H9 (cell line): ENCODE results near the gene ARR3. TPM values are rescaled to one million over a fixed set of nuclear protein-coding genes. Genes with fewer than 3 reads are reported as not detected.

Experiments used
- DNase-seq: peaks from one replicate; pipeline ENCODE4 v3.0.0-alpha.2; 2017
- H2AFZ ChIP-seq: one replicate; pipeline ENCODE4 v1.6.1; 2013; ENCODE audit warnings: mild to moderate bottlenecking, low read length, control low read depth, moderate library complexity
- H2AK5ac ChIP-seq: 2 replicates; pipeline ENCODE4 v1.6.1; 2013; ENCODE audit warnings: low read length, control low read depth, mixed read lengths; ENCODE audit not compliant: insufficient read length
- H2BK120ac ChIP-seq: one replicate; pipeline ENCODE4 v1.6.1; 2013; ENCODE audit warnings: low read depth, mild to moderate bottlenecking, low read length, control low read depth, inconsistent platforms; ENCODE audit not compliant: poor library complexity, severe bottlenecking
- H2BK12ac ChIP-seq: 2 replicates; pipeline ENCODE4 v1.6.1; 2013; ENCODE audit warnings: low read length, control low read depth, mixed read lengths, low read depth; ENCODE audit not compliant: insufficient read length
- H2BK15ac ChIP-seq: 2 replicates; pipeline ENCODE4 v1.6.1; 2013; ENCODE audit warnings: low read depth, low read length, control low read depth
- H2BK20ac ChIP-seq: one replicate; pipeline ENCODE4 v1.6.1; 2013; ENCODE audit warnings: low read depth, mild to moderate bottlenecking, low read length, control low read depth, inconsistent platforms; ENCODE audit not compliant: poor library complexity, severe bottlenecking
- H2BK5ac ChIP-seq: 2 replicates; pipeline ENCODE4 v1.6.1; 2013; ENCODE audit warnings: low read length, control low read depth, mixed read lengths; ENCODE audit not compliant: insufficient read length
- H3K14ac ChIP-seq: 2 replicates; pipeline ENCODE4 v1.6.1; 2013; ENCODE audit warnings: low read length, control low read depth; ENCODE audit not compliant: insufficient read depth
- H3K18ac ChIP-seq: 2 replicates; pipeline ENCODE4 v1.6.1; 2013; ENCODE audit warnings: low read depth, mild to moderate bottlenecking, mixed read lengths, low read length, control low read depth; ENCODE audit not compliant: insufficient read length
- H3K23ac ChIP-seq: 2 replicates; pipeline ENCODE4 v1.6.1; 2013; ENCODE audit warnings: low read length, control low read depth, mixed read lengths, low read depth; ENCODE audit not compliant: insufficient read length
- H3K23me2 ChIP-seq: 2 replicates; pipeline ENCODE4 v1.6.1; 2013; ENCODE audit warnings: low read depth, mild to moderate bottlenecking, mixed read lengths, low read length, control low read depth; ENCODE audit not compliant: insufficient read length, poor library complexity, severe bottlenecking
- H3K27ac ChIP-seq: 2 replicates; pipeline ENCODE4 v1.5.1; 2013; ENCODE audit warnings: low read length, control low read depth, mixed read lengths, low read depth; ENCODE audit not compliant: insufficient read length
- H3K27me3 ChIP-seq: 2 replicates; pipeline ENCODE4 v1.6.1; 2013; ENCODE audit warnings: low read length, control low read depth, inconsistent platforms; ENCODE audit not compliant: insufficient read depth
- H3K4ac ChIP-seq: 2 replicates; pipeline ENCODE4 v1.6.1; 2013; ENCODE audit warnings: low read depth, mild to moderate bottlenecking, control low read depth, inconsistent platforms, low read length, moderate library complexity
- H3K4me1 ChIP-seq: 2 replicates; pipeline ENCODE4 v1.6.1; 2013; ENCODE audit warnings: low read length, control low read depth, inconsistent platforms; ENCODE audit not compliant: insufficient read depth
- H3K4me2 ChIP-seq: 2 replicates; pipeline ENCODE4 v1.6.1; 2013; ENCODE audit warnings: low read length, control low read depth, mixed read lengths; ENCODE audit not compliant: insufficient read length, insufficient read depth
- H3K56ac ChIP-seq: 2 replicates; pipeline ENCODE4 v1.6.1; 2013; ENCODE audit warnings: low read depth, mild to moderate bottlenecking, mixed read lengths, low read length, control low read depth; ENCODE audit not compliant: insufficient read length
- H3K79me1 ChIP-seq: 2 replicates; pipeline ENCODE4 v1.6.1; 2013; ENCODE audit warnings: low read depth, mild to moderate bottlenecking, moderate library complexity, low read length, control low read depth, inconsistent platforms; ENCODE audit not compliant: insufficient read depth, poor library complexity, severe bottlenecking
- H3K79me2 ChIP-seq: 2 replicates; pipeline ENCODE4 v1.6.1; 2013; ENCODE audit warnings: low read length, control low read depth, inconsistent platforms; ENCODE audit not compliant: insufficient read depth
- H3K9ac ChIP-seq: 2 replicates; pipeline ENCODE4 v1.6.1; 2013; ENCODE audit warnings: low read length, control low read depth, mixed read lengths; ENCODE audit not compliant: insufficient read length; ENCODE audit errors: extremely low read depth
- H3K9me3 ChIP-seq: one replicate; pipeline ENCODE4 v1.6.1; 2013; ENCODE audit warnings: low read depth, low read length, inconsistent platforms; ENCODE audit not compliant: control insufficient read depth
- H3T11ph ChIP-seq: one replicate; pipeline ENCODE4 v1.6.1; 2013; ENCODE audit warnings: mild to moderate bottlenecking, low read length, control low read depth, inconsistent platforms
- H4K20me1 ChIP-seq: one replicate; pipeline ENCODE4 v1.6.1; 2013; ENCODE audit not compliant: control insufficient read depth, insufficient read length, insufficient read depth
- H4K5ac ChIP-seq: 2 replicates; pipeline ENCODE4 v1.6.1; 2013; ENCODE audit warnings: low read depth, mild to moderate bottlenecking, mixed read lengths, low read length, control low read depth; ENCODE audit not compliant: insufficient read length
- H4K8ac ChIP-seq: replicated peaks from 2 replicates; pipeline ENCODE4 v1.6.1; 2013; ENCODE audit warnings: low read length, control low read depth, mixed read lengths, low read depth; ENCODE audit not compliant: insufficient read length
- H4K91ac ChIP-seq: 2 replicates; pipeline ENCODE4 v1.6.1; 2013; ENCODE audit warnings: low read depth, mild to moderate bottlenecking, moderate library complexity, mixed read lengths, low read length, control low read depth; ENCODE audit not compliant: insufficient read length
- H3K27ac Mint-ChIP-seq, 3 experiments: 2 replicates in 2 of 3; 3 replicates in 1 of 3; pipeline ENCODE4 v1.8.0; 2020 to 2021; ENCODE audit warnings: mixed read lengths in 3 of 3, mild to moderate bottlenecking in 1 of 3, moderate library complexity in 1 of 3
- H3K27me3 Mint-ChIP-seq: 2 replicates; pipeline ENCODE4 v1.8.0; 2021; ENCODE audit warnings: low read depth, mild to moderate bottlenecking, moderate library complexity, mixed read lengths
- H3K36me3 Mint-ChIP-seq, 3 experiments: 2 replicates in 2 of 3; 3 replicates in 1 of 3; pipeline ENCODE4 v1.8.0; 2020 to 2021; ENCODE audit warnings: low read depth in 3 of 3, mixed read lengths in 3 of 3; ENCODE audit not compliant: insufficient read depth in 1 of 3
- H3K4me1 Mint-ChIP-seq, 2 experiments: 2 replicates each; pipeline ENCODE4 v1.8.0; 2020; ENCODE audit warnings: mixed read lengths in 2 of 2
- H3K4me3 Mint-ChIP-seq, 2 experiments: 2 replicates in 1 of 2; 3 replicates in 1 of 2; pipeline ENCODE4 v1.8.0; 2020 to 2021; ENCODE audit warnings: mild to moderate bottlenecking in 2 of 2, mixed read lengths in 2 of 2, moderate library complexity in 1 of 2
- H3K9me3 Mint-ChIP-seq, 2 experiments: 2 replicates in 1 of 2; 3 replicates in 1 of 2; pipeline ENCODE4 v1.8.0; 2020; ENCODE audit warnings: mild to moderate bottlenecking in 2 of 2, mixed read lengths in 2 of 2, moderate library complexity in 1 of 2
- CTCF ChIP-seq: fragments of 200-600 bp; sonication (generic); conservative IDR thresholded peaks from 3 replicates; pipeline ENCODE4 v1.8.0; 2021; ENCODE audit warnings: antibody characterized with exemption, mild to moderate bottlenecking
- WGBS: extraction: QIAGEN DNeasy Blood & Tissue Kit; methylation state at CpG from one replicate; pipeline ENCODE4 v1.1.7; 2013; ENCODE audit warnings: missing lambda C conversion rate, low lambda C conversion rate, mixed read lengths; ENCODE audit not compliant: insufficient read length; ENCODE audit errors: extremely low coverage; 5-methylcytosine and 5-hydroxymethylcytosine counted together
- total RNA-seq: library from RNA; stranded (reverse); gene quantifications from 2 replicates; pipeline ENCODE4 v1.2.1, GENCODE V29; 2021

ARR3 gene
- total RNA-seq, 1 experiment from 2014 or later: not detected

GRCh38 chrX:70234355-70234754 is 33.8 kb upstream of the ARR3 start, which contains the start of gene AWAT1:
TSS of gene AWAT1 (plus strand) at chrX:70234655. CDS start at chrX:70234696, 41 bp downstream.
- no peak within 1 kb of the TSS for H3K56ac ChIP-seq
- peaks cover 64% of the 10 kb centered on the region for H3K9me3 ChIP-seq
- no peak within 1 kb of the TSS for H4K5ac ChIP-seq
- H3K4me2 ChIP-seq: no peak within 1 kb of the TSS
- no peak for DNase-seq
- H3K4me1 ChIP-seq: no peaks in the 10 kb centered on the region
- H3K27me3 ChIP-seq: no peaks in the 10 kb centered on the region; the same call in 1 of the 2 replicates
- no peaks in the 10 kb centered on the region; a peak in 2 of 7 replicates for H3K36me3 Mint-ChIP-seq
- peaks cover 4% of the 10 kb centered on the region for H3K27me3 Mint-ChIP-seq
- no peak within 1 kb of the TSS for H2AK5ac ChIP-seq
- no peak within 1 kb of the TSS for H3K18ac ChIP-seq
- H3K79me1 ChIP-seq: no peaks in the 10 kb centered on the region
- no peak within 1 kb of the TSS for H3K14ac ChIP-seq
- H2AFZ ChIP-seq: no peak within 1 kb of the TSS
- H2BK12ac ChIP-seq: no peak within 1 kb of the TSS
- no peak within 1 kb of the TSS for H2BK5ac ChIP-seq
- WGBS: no CpG with 5 or more reads among the region's 3 CpGs
- no peak within 1 kb of the TSS for H3K4ac ChIP-seq
- no peak within 1 kb of the TSS for H3K9ac ChIP-seq
- H3T11ph ChIP-seq: no peak within 1 kb of the TSS
- H4K91ac ChIP-seq: no peak within 1 kb of the TSS
- H3K23ac ChIP-seq: no peak within 1 kb of the TSS
- peaks cover 0 to 4% of the 10 kb centered on the region in 2 experiments; a peak in 1 of 4 replicates for H3K4me1 Mint-ChIP-seq
- H3K79me2 ChIP-seq: no peaks in the 10 kb centered on the region
- H3K9me3 Mint-ChIP-seq: peaks cover 54 to 74% of the 10 kb centered on the region in 2 experiments
- no peak within 1 kb of the TSS for H3K27ac Mint-ChIP-seq
- H4K8ac ChIP-seq: no peak within 1 kb of the TSS
- no peak within 1 kb of the TSS for H2BK15ac ChIP-seq
- no peak within 1 kb of the TSS for H3K27ac ChIP-seq
- H2BK120ac ChIP-seq: no peak within 1 kb of the TSS
- H3K4me3 Mint-ChIP-seq: no peak within 1 kb of the TSS
- H3K23me2 ChIP-seq: no peaks in the 10 kb centered on the region
- no peak for TF ChIP-seq CTCF
- no peak within 1 kb of the TSS for H2BK20ac ChIP-seq
- H4K20me1 ChIP-seq: no peaks in the 10 kb centered on the region
